Loucy (cell line): ENCODE data around the gene AHI1.

ENCODE experiments used
- H2AFZ ChIP-seq: fragments of 200-600 bp; sonication (generic); 2 replicates; pipeline ENCODE4 v1.6.0; 2016; ENCODE audit warnings: antibody characterized with exemption, mild to moderate bottlenecking, low read length, moderate library complexity
- H3F3A ChIP-seq: fragments of 200-600 bp; 2 replicates; pipeline ENCODE4 v1.6.0; 2016; ENCODE audit warnings: antibody characterized with exemption, low read depth, mild to moderate bottlenecking
- H3K27me3 ChIP-seq: fragments of 200-600 bp; sonication (generic); 2 replicates; pipeline ENCODE4 v1.6.1; 2014; ENCODE audit warnings: low read length, mild to moderate bottlenecking; ENCODE audit not compliant: insufficient read depth, poor library complexity, severe bottlenecking
- H3K36me3 ChIP-seq: fragments of 200-600 bp; sonication (generic); 2 replicates; pipeline ENCODE4 v1.6.1; 2016; ENCODE audit warnings: low read length; ENCODE audit not compliant: insufficient read depth
- H3K4me1 ChIP-seq: fragments of 200-600 bp; sonication (generic); 2 replicates; pipeline ENCODE4 v1.5.1; 2014; ENCODE audit warnings: low read length, mild to moderate bottlenecking; ENCODE audit not compliant: insufficient read depth, poor library complexity, severe bottlenecking
- H3K4me2 ChIP-seq: fragments of 200-600 bp; sonication (generic); 2 replicates; pipeline ENCODE4 v1.6.0; 2014; ENCODE audit warnings: antibody characterized with exemption, low read length, low read depth, mild to moderate bottlenecking; ENCODE audit not compliant: poor library complexity, severe bottlenecking
- H3K4me3 ChIP-seq: fragments of 200-600 bp; sonication (generic); 2 replicates; pipeline ENCODE4 v1.5.1; 2014; ENCODE audit warnings: low read length, mild to moderate bottlenecking, mixed read lengths; ENCODE audit not compliant: poor library complexity, severe bottlenecking
- H3K79me2 ChIP-seq: fragments of 200-600 bp; sonication (generic); 2 replicates; pipeline ENCODE4 v1.6.1; 2014; ENCODE audit warnings: low read length; ENCODE audit not compliant: insufficient read depth
- H3K9ac ChIP-seq: fragments of 200-600 bp; sonication (generic); 2 replicates; pipeline ENCODE4 v1.6.0; 2014; ENCODE audit warnings: mild to moderate bottlenecking, low read depth, low read length, moderate library complexity; ENCODE audit not compliant: poor library complexity, severe bottlenecking
- H3K9me2 ChIP-seq: fragments of 200-600 bp; sonication (generic); replicated peaks from 2 replicates; pipeline ENCODE4 v1.6.1; 2016; ENCODE audit warnings: low read depth, low read length, mixed read lengths
- H3K9me3 ChIP-seq: fragments of 200-600 bp; sonication (generic); 2 replicates; pipeline ENCODE4 v1.6.1; 2014; ENCODE audit warnings: mild to moderate bottlenecking, antibody characterized with exemption, low read length, low read depth; ENCODE audit not compliant: insufficient read depth
- H4K20me1 ChIP-seq: fragments of 200-600 bp; sonication (generic); 2 replicates; pipeline ENCODE4 v1.6.0; 2014; ENCODE audit warnings: antibody characterized with exemption, low read length, mild to moderate bottlenecking; ENCODE audit not compliant: insufficient read depth, poor library complexity, severe bottlenecking
- EZH2phosphoT487 ChIP-seq: fragments of 200-600 bp; IDR thresholded peaks from 2 replicates; pipeline ENCODE4 v1.6.1; 2018; ENCODE audit warnings: antibody characterized with exemption, mild to moderate bottlenecking, moderate library complexity, borderline replicate concordance
- TF ChIP-seq, protein P1 (sequence below): fragments of 200-600 bp; sonication (generic); conservative IDR thresholded peaks from 2 replicates; pipeline ENCODE4 v1.5.1; 2014; ENCODE audit warnings: mild to moderate bottlenecking, antibody characterized with exemption, low read length

AHI1 gene

DNA sequence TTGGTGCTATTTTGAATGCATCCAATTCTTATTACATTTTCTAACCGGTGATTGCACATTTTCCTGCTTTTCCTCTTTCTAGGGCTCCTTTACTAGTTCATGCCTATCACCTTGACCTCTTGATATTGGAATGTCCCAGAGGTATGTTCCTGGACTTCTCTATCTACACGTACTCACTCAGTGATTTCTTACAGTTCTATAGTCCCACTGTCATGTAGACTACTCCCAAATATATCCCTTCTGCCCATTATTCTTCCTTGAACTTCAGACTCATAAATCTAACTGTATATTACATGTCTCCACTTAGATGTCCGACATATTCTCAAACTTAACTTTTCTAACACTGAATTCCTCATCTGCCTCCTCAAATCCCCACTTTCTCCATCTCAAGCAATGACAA lies 7.2 kb upstream of the AHI1 start:
- H3K79me2 ChIP-seq = no peaks in the 10 kb centered on the region
- H3K9me2 ChIP-seq = no peaks in the 10 kb centered on the region
- H3K36me3 ChIP-seq = no peaks in the 10 kb centered on the region
- no peak overlapping the region for H3K9ac ChIP-seq
- no peaks in the 10 kb centered on the region for H4K20me1 ChIP-seq
- H3K4me1 ChIP-seq = no peaks in the 10 kb centered on the region
- no peaks in the 10 kb centered on the region for H3K9me3 ChIP-seq
- no peaks in the 10 kb centered on the region for H3K27me3 ChIP-seq
- no peak overlapping the region for H2AFZ ChIP-seq
- H3F3A ChIP-seq = no peaks in the 10 kb centered on the region; the same call in 1 of the 2 replicates
- H3K4me3 ChIP-seq = no peak overlapping the region
- TF ChIP-seq, protein P1, sequence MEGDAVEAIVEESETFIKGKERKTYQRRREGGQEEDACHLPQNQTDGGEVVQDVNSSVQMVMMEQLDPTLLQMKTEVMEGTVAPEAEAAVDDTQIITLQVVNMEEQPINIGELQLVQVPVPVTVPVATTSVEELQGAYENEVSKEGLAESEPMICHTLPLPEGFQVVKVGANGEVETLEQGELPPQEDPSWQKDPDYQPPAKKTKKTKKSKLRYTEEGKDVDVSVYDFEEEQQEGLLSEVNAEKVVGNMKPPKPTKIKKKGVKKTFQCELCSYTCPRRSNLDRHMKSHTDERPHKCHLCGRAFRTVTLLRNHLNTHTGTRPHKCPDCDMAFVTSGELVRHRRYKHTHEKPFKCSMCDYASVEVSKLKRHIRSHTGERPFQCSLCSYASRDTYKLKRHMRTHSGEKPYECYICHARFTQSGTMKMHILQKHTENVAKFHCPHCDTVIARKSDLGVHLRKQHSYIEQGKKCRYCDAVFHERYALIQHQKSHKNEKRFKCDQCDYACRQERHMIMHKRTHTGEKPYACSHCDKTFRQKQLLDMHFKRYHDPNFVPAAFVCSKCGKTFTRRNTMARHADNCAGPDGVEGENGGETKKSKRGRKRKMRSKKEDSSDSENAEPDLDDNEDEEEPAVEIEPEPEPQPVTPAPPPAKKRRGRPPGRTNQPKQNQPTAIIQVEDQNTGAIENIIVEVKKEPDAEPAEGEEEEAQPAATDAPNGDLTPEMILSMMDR = no peak
- no peak for TF ChIP-seq EZH2phosphoT487
- no peak overlapping the region for H3K4me2 ChIP-seq

DNA sequence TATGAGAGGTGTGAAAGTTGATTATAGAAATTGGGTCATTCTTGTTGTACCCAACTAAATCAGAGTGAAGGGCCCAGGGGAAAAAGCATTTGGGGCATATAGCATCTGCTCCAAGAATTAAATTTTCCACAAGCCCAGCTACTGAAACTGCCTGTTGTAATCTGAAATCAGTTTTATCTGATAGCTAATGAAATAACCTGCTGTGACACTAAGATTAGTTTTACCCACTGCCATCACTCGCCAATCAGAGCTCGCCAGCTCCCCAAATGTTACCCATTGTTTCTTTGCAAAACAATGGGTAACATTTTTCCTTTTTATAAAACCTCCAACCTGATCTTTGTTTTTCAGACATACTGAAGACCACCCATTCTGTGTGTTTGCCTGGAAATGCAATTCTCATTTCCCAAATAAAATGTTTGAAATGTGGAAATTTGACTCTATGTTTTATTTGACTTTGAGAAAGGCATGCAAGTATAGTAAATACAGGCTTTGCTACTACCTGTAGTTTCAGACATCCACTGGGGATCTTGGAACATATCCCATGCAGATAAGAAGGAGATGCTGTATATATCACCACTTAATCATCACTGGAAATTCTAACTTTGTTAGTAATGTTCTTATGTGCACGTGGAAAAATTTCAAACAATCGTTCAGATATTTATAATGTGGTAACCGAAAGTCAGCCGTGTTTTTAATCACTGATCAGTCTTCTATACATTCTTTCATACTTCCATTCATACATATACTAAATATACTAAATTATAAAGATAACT lies 6.3 kb upstream of the AHI1 start:
- no peak overlapping the region for H3K4me2 ChIP-seq
- H4K20me1 ChIP-seq = no peaks in the 10 kb centered on the region
- no peaks in the 10 kb centered on the region for H3K4me1 ChIP-seq
- H3K9ac ChIP-seq = no peak overlapping the region
- H3K27me3 ChIP-seq = no peaks in the 10 kb centered on the region
- no peaks in the 10 kb centered on the region for H3K9me3 ChIP-seq
- no peaks in the 10 kb centered on the region; the same call in 1 of the 2 replicates for H3F3A ChIP-seq
- H2AFZ ChIP-seq = no peak overlapping the region
- no peaks in the 10 kb centered on the region for H3K36me3 ChIP-seq
- no peak for TF ChIP-seq EZH2phosphoT487
- TF ChIP-seq, protein P1 = no peak
- no peaks in the 10 kb centered on the region for H3K9me2 ChIP-seq
- H3K4me3 ChIP-seq = no peak overlapping the region
- H3K79me2 ChIP-seq = no peaks in the 10 kb centered on the region

DNA sequence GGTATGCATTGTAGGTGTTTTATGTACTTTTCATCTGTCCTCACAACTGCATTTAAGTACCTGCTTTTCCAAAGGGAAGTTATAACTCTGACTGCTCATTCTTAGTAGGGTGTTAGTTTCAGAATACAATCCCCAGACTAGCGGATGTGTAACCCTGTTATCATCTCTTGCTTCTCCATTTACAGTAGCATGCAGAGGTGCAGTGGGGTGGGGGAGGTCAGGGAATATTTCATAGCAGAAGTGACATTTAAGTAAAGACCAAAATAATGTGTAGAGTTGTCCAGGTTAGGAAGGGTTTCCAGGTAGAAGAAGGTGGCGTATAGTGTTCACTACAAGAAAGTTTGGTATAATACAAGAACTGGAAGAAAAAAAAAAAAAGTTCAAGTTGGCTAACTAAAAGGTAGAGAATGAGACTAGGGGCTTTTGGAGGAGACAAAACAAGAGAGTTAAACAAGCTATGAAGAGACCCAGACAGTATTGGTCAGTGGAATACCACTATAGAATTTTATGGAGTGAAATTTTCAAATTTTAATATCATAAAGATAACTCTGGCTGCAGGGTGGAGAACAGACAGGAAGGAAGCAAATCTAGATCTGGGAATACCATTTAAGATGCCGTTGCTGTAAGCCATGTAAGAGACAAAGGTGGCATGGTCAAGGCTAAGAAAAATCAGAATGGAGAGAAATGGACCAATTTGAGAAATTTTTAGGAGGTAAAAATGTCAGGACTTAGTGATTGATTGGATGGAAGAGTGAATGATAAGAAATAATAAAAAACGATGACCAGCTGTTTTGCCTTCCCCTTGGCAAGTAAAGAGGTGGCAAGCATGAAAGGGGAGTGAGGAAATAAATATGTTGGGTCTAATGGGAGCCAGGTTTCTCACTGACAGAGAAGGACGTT lies 2.2 kb upstream of the AHI1 start:
- no peak overlapping the region for H2AFZ ChIP-seq
- H3K27me3 ChIP-seq = no peaks in the 10 kb centered on the region
- H3K9ac ChIP-seq = no peak overlapping the region
- no peak overlapping the region for H3K4me3 ChIP-seq
- H3K9me2 ChIP-seq = no peaks in the 10 kb centered on the region
- no peaks in the 10 kb centered on the region for H3K36me3 ChIP-seq
- H3K4me2 ChIP-seq = no peak overlapping the region
- H3K79me2 ChIP-seq = peaks cover 8% of the 10 kb centered on the region; the same call in 1 of the 2 replicates
- no peak for TF ChIP-seq EZH2phosphoT487
- TF ChIP-seq, protein P1 = no peak
- H4K20me1 ChIP-seq = no peaks in the 10 kb centered on the region
- no peaks in the 10 kb centered on the region for H3K9me3 ChIP-seq
- H3K4me1 ChIP-seq = peaks cover 30% of the 10 kb centered on the region
- no peaks in the 10 kb centered on the region; the same call in 1 of the 2 replicates for H3F3A ChIP-seq
